ENCODE measurements around the gene DBET.
"Not testable (repeated sequence)": the region's sequence is repeated elsewhere in the genome, so short reads cannot be mapped to it uniquely, and the experiment has no call there.

Gene DBET
- 0 reads per million in 2 donors for total RNA-seq

- not testable (repeated sequence) for DNase-seq
Measured at GRCh38 chr4:190064342-190064741, at the start of gene DBET. TSS of gene DBET (plus strand) at chr4:190064502.

GRCh38 chr4:190014771-190015537 lies 49.3 kb upstream of the DBET start:
- peak in 1 of 5 experiments; percentile 53 for DNase-seq

- peak in 1 of 5 experiments; percentile 18 for DNase-seq
Measured at GRCh38 chr4:190015538-190016368, 48.5 kb upstream of the DBET start.

- no peak for DNase-seq
Measured at GRCh38 chr4:190016369-190017289, 47.7 kb upstream of the DBET start.

- DNase-seq = peak in 1 of 5 experiments; percentile 42
Measured at GRCh38 chr4:190017357-190018200, 46.7 kb upstream of the DBET start.

GRCh38 chr4:190018201-190018920 lies 45.9 kb upstream of the DBET start:
- no peak for DNase-seq

GRCh38 chr4:190019023-190019858 lies 45.1 kb upstream of the DBET start:
- DNase-seq = peak in 1 of 5 experiments; percentile 54

GRCh38 chr4:190019859-190020463 lies 44.3 kb upstream of the DBET start:
- not testable (repeated sequence) for DNase-seq

- peak in 1 of 5 experiments; percentile 49 for DNase-seq
Measured at GRCh38 chr4:190020790-190021717, 43.2 kb upstream of the DBET start.

GRCh38 chr4:190021973-190022372 lies 42.3 kb upstream of the DBET start:
- DNase-seq = not testable (repeated sequence)

- DNase-seq = peak in 1 of 5 experiments; percentile 53
Measured at GRCh38 chr4:190022614-190023281, 41.6 kb upstream of the DBET start.

GRCh38 chr4:190027156-190027555 lies 37.1 kb upstream of the DBET start, which contains the start of gene FRG2:
TSS of gene FRG2 (minus strand) at chr4:190027256. CDS start at chr4:190027204, 52 bp downstream.
- DNase-seq = not testable (repeated sequence)

GRCh38 chr4:190031264-190031663 lies 33.0 kb upstream of the DBET start:
- peak in 1 of 5 experiments; percentile 69 for DNase-seq

GRCh38 chr4:190037704-190038388 lies 26.5 kb upstream of the DBET start:
- not testable (repeated sequence) for DNase-seq

GRCh38 chr4:190040873-190041272 lies 23.4 kb upstream of the DBET start:
- not testable (repeated sequence) for DNase-seq

GRCh38 chr4:190047627-190048026 lies 16.7 kb upstream of the DBET start:
- DNase-seq = not testable (repeated sequence)
